Astrocyte of the hippocampus (primary cell): ENCODE data around the gene BTG1.
"Not testable (repeated sequence)": the region's sequence is repeated elsewhere in the genome, so short reads cannot be mapped to it uniquely, and the experiment has no call there.

Experiments
- DNase-seq: peaks from one replicate; pipeline ENCODE4 v3.0.0; 2011; ENCODE audit warnings: low read depth, low spot score

BTG1 gene

DNA sequence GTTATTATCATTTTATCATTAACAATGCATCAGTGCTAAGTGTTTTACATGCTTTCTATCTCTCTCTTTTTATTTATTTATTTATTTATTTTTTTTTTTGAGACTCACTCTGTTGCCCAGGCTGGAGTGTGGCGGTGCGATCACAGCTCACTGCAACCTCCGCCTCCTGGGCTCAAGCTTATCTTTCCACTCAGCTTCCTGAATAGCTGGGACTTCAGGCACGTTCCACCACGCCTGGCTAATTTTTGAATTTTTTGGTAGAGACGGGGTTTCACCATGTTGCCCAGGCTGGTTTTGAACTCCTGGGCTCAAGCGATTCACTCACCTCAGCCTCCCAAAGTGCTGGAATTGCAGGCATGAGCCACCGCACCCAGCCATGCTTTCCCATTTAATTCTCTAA, 3.9 kb upstream of the BTG1 start:
- DNase-seq, result no peak

DNA sequence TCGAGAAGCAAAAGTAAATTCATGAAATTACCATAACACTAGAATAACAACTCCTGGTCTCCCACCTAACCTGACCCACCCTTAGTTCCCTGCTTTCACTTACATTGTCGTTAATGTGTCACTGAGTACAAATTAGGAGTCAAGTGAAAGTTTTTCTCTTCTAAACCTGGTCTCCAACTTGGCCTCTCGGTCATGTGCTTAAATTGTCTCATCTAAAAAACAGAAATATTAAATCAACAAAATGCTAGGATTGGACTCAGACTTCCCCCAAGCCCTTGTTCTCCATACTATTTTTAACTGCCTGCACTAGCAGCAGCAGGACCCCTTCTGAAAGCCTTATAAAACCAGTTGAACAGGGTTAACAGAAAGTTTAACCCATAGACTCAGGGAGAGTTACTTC, 1.8 kb upstream of the BTG1 start:
- no peak for DNase-seq

GRCh38 chr12:92146497-92147224, 1.0 kb upstream of the BTG1 start:
- no peak for DNase-seq

DNA sequence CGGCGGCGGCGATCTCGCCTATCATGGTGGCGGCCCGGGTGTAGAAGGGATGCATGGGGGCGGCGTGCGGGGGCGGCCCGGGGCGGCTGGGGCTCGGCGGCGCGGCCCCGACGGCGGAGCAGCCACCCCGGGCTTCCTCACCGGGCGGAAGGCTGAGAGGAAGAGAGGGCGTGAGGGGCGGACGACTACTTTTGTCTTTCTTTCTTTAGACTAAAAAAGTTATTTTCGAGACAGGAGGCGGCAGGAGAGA, 240 bp downstream of the BTG1 start:
- no peak for DNase-seq

- DNase-seq, result peak; percentile 84
Observed at GRCh38 chr12:92144631-92145480, 790 bp downstream of the BTG1 start.

GRCh38 chr12:92143686-92144630, 1.7 kb downstream of the BTG1 start:
- DNase-seq, result peak; percentile 90

DNA sequence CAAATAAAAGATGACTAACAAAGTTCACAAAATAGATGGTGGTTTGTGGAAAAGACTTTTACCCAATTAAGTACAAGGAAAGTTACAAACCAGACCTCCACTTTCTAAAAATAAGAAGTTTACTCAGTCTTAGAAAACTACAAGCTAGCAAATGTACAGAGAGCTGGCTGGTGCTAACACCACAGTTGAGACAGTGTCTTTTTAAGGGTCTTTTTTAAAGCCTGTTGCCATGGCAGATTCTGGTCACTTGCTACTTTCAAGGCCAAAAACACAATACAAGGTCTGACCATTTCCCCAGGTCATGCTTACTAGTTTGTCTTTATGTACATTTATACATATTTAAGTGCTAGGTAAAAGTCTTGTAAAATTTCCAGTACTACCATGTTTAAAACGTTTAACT, 2.4 kb downstream of the BTG1 start:
- DNase-seq, result peak; percentile 12

- no peak for DNase-seq
Observed at GRCh38 chr12:92142251-92142926, 3.3 kb downstream of the BTG1 start.

GRCh38 chr12:92141591-92142121, 4.0 kb downstream of the BTG1 start:
- DNase-seq, result peak; percentile 22

- peak; percentile 18 for DNase-seq
Observed at GRCh38 chr12:92140896-92141536, 4.6 kb downstream of the BTG1 start.

- DNase-seq, result no peak
Observed at GRCh38 chr12:92140156-92140555, 5.5 kb downstream of the BTG1 start.

DNA sequence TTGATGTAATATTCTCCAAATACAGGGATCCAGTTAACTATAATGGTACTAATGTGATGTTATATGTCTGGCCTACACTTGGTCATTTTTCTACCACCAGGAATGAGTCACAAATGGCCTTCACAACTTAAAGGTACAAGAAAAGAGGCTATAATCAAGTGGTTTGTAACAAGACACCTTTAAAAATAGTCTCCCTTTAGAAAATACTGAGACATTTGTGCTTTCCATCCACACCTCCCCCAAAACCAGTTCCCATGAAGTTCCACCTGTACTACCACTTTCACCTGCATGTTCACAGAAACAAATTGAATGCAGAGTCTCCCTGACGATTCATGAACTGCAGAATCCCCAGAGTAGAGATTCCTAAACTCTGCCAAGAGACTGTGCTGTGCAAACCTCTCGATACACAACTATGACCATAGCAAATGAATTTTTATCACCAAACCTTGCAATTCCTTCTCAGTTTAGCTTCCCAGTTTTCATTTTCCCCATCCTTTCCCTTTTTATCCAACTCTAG, 6.0 kb downstream of the BTG1 start:
- DNase-seq, result peak; percentile 32

- no peak for DNase-seq
Observed at GRCh38 chr12:92138626-92139025, 7.0 kb downstream of the BTG1 start.

DNA sequence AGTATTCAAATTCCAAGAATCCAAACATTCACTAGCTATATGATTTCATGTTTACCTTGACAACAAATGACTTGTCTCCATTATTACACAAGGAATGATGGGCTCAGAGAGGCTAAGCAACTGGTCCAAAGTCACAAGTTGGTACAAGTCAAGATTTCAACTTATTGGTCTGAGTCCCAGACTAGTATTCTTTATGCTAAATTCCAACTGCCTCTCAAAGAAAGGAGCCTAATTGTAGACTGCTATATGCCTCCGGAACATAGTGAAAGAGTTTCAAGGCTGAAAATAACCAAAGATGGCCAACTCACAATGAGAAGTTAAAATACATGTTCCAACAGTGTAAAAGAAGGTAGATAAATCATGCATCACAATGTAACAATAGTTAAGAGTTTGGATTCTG, 7.5 kb downstream of the BTG1 start:
- DNase-seq, result no peak

DNA sequence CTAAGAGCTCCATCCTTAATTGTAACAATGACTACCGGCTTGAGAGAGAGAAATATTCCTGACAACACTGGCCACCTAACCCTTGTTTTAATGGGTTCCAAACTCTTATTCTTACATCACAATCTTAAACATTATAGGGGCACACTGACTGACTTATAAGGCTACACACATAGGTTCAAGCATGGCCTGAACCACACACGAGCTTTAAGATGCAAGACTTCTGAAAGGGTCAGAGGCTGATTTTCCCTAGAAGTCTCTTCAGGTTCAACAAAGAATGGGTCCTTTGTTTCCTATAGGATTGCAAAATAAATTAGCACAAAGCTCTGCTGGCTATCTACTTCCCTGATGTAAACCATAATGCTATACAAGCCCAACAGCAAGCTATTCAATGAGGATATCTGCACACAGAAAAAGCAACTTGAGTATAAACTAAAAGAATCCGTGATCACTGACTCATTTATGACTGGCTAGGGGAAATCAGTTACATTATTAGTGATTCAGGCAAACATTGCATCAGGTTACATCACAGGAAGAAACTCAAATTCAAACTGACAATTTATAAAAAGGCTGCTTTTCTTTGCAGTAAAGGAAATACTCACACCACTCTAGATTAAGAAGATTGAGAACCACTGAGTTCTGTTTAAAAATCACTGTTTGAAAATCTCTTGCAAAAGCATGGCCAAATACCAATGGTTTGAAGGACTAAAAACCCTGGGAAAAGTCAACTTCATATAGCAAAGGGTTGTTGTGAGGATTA, 8.5 kb downstream of the BTG1 start:
- peak; percentile 59 for DNase-seq

DNA sequence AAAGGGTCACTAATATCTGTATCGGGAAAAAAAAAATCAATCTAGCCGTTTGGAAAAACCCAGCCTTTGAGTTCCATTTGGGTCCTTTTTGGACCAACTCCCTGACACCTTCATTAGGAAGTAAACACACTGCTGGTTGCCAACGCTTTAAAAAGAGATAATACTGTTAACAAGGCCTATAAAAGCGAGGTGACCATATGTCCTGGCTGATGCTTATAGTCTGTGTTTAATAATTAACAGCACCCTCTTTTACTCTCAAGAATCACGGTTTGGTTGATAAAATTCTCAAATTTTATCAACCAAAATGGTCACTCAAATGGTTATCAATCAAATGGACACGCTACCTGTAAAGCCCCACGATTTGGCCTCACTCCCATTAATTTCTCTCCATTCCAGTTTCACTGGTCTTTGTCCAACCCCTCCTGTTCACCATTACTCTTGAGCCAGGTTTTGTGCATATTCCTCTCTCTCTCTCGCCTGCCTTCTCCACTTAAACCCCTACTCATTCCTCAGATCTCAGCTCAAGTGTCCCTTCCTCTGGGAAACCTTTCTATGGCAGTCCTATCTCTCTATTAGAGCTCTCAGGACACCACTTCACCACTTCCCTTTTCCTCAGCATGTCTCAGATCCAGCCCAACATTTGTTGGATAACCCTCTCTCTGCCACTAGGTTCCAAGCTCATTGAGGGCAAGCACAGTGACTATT, 9.5 kb downstream of the BTG1 start:
- no peak for DNase-seq

DNA sequence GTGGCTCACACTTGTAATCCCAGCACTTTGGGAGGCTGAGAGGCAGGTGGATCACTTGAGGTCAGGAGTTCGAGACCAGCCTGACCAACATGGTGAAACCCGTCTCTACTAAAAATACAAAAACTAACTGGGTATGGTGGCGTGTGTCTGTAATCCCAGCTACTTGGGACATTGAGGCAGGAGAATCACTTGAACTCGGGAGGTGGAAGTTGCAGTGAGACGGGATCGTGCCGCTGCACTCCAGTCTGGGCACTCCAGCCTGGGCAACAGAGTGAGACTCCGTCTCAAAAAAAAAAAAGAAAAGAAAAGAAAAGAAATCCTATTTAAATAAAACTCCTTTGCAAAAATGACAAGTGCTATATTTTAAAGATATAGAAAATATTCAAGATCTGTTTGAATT, 10.1 kb downstream of the BTG1 start:
- DNase-seq, result not testable (repeated sequence)

DNA sequence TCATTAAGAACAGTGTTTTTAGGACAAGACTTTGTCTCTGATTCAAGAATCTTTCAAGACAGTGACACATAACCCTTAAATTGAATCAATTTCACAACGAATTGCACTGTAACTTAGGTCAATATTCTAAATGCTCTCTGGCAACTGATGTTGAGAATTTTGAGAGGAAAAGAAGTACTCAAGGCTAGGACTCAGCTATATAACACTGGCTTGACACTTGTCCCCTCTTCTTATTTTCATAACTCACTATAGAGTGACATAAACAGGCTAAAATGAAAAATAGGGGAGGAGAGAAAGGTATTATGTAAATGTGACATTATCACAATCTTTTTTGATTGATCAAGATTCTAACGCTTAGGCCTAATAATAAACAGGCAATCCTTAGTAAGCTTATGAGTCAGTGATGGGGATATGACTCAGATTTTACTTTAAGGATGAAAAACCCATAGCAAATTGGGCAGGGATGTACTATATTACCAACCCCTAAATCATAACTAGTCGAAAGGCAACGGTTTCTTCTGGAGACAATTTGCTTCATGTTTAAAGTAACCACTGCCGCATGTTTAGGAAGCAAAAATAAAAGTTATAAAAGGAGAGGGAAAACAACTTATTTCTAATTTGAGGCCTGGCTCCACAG, 10.9 kb downstream of the BTG1 start:
- DNase-seq, result peak; percentile 39
